ENCODE data around the gene PPP1R13L.

Gene PPP1R13L

GRCh38 chr19:45406226-45407090 lies 1.6 kb upstream of the PPP1R13L start, which contains the start of gene POLR1G:
Gene POLR1G (plus strand): TSS chr19:45406644. CDS start chr19:45406697, 53 bp downstream.
- no peak for TF ChIP-seq CTCF (conservative IDR thresholded peaks at IDR 0.05; ENCODE audit: low read depth)
- DNase-seq (ENCODE audit: low spot score) = peak; percentile 88
- ChIA-PET CTCF (no interaction called here), POLR2A (ENCODE audit: low non-redundant PET) (no interaction called here)
- H3K27ac ChIP-seq = peak within 1 kb of the TSS; percentile 98

- CTCF ChIA-PET = interaction anchor here (1.1 kb wide), 1 partner anchor 33 kb away, joined by 6 read pairs; no protein-coding TSS in a partner anchor
- POLR2A ChIA-PET (ENCODE audit: low non-redundant PET) = interaction anchor here (0.5 kb wide), 1 partner anchor 42 kb away, joined by 4 read pairs; no protein-coding TSS in a partner anchor
- TF ChIP-seq CTCF (conservative IDR thresholded peaks at IDR 0.05; ENCODE audit: low read depth) = no peak
- H3K27ac ChIP-seq = peak overlapping the region; percentile 98
- DNase-seq (ENCODE audit: low spot score) = peak; percentile 92
These were observed 761 bp upstream of the PPP1R13L start for GRCh38 chr19:45405435-45406225.

GRCh38 chr19:45403781-45404556 lies 900 bp downstream of the PPP1R13L start:
- peak; percentile 74 for TF ChIP-seq CTCF (conservative IDR thresholded peaks at IDR 0.05; ENCODE audit: low read depth)
- ChIA-PET CTCF (interaction anchor here (0.6 to 2.5 kb wide), 4 partner anchors 33 to 74 kb away, joined by 4 to 19 read pairs (median 6); no protein-coding TSS in a partner anchor), POLR2A (ENCODE audit: low non-redundant PET) (no interaction called here)
- DNase-seq (ENCODE audit: low spot score) = peak; percentile 68
- H3K27ac ChIP-seq = peak overlapping the region; percentile 98

- ChIA-PET POLR2A (ENCODE audit: low non-redundant PET) (interaction anchor here (1.4 kb wide), 1 partner anchor 21 kb away, joined by 5 read pairs; the partner anchor contains the start of gene ERCC1), CTCF (interaction anchor here (0.8 to 2.5 kb wide), 3 partner anchors 36 to 83 kb away, joined by 3 to 19 read pairs (median 6); no protein-coding TSS in a partner anchor)
- no peak for DNase-seq (ENCODE audit: low spot score)
- no peak for TF ChIP-seq CTCF (conservative IDR thresholded peaks at IDR 0.05; ENCODE audit: low read depth)
- peak overlapping the region; percentile 98 for H3K27ac ChIP-seq
These were observed 1.6 kb downstream of the PPP1R13L start for GRCh38 chr19:45403272-45403671.

- ChIA-PET POLR2A (ENCODE audit: low non-redundant PET) (interaction anchor here (0.6 to 1.4 kb wide), 4 partner anchors 21 to 37 kb away, joined by 3 to 6 read pairs (median 5); partner anchors contain the start of gene ERCC1), CTCF (interaction anchor here (0.6 to 2.5 kb wide), 9 partner anchors 16 to 266 kb away, joined by 3 to 19 read pairs (median 3); partner anchors contain the start of gene FOSB)
- peak; percentile 84 for TF ChIP-seq CTCF (conservative IDR thresholded peaks at IDR 0.05; ENCODE audit: low read depth)
- H3K27ac ChIP-seq = peak overlapping the region; percentile 98
- peak; percentile 90 for DNase-seq (ENCODE audit: low spot score)
These were observed 2.4 kb downstream of the PPP1R13L start for GRCh38 chr19:45402298-45403061.
